Measurements from ENCODE around the gene SMIM15. TPM values are rescaled to one million over a fixed set of nuclear protein-coding genes. Genes with fewer than 3 reads are reported as not detected.

SMIM15 gene
- total and polyA plus RNA-seq, 2 of the 4 experiments (the other 2 are of a cell fraction), result 49.7 to 94.3 TPM

- Histone ChIP-seq H4K20me1 (ENCODE audit: insufficient read depth, low read length) (no peaks in the 10 kb centered on the region; the same call in 1 of the 2 replicates), H2BK120ac (ENCODE audit: low read depth, low read length) (no peak overlapping the region), H2AK9ac (replicated peaks; ENCODE audit: low read depth, low read length, poor library complexity) (no peak overlapping the region), H3K4ac (ENCODE audit: low read depth, low read length) (no peak overlapping the region), H3K9me1 (ENCODE audit: insufficient read depth, low read length) (peaks cover 4% of the 10 kb centered on the region; the same call in 1 of the 2 replicates), H2BK5ac (ENCODE audit: low read depth, low read length, poor library complexity, severe bottlenecking) (no peak overlapping the region), H3K27me3 (ENCODE audit: control insufficient read depth, insufficient read depth, low read length) (no peaks in the 10 kb centered on the region), H2AK5ac (ENCODE audit: low read depth, low read length) (no peak overlapping the region), H3K14ac (replicated peaks; ENCODE audit: low read depth, low read length) (no peak overlapping the region), H3K9me3 (ENCODE audit: control insufficient read depth, insufficient read depth, low read length) (no peaks in the 10 kb centered on the region), H2BK20ac (ENCODE audit: low read depth, low read length) (no peak overlapping the region), H4K91ac (ENCODE audit: insufficient read depth, low read depth, low read length) (no peak overlapping the region), H3K18ac (ENCODE audit: low read depth, low read length) (no peak overlapping the region), H3K23ac (ENCODE audit: low read depth, low read length) (no peak overlapping the region), H3K27ac (ENCODE audit: insufficient read depth, low read length) (no peak overlapping the region), H3K36me3 (ENCODE audit: control insufficient read depth, insufficient read depth, low read length) (peaks cover 12% of the 10 kb centered on the region), H4K5ac (ENCODE audit: low read depth, low read length) (no peak overlapping the region), H3K56ac (ENCODE audit: extremely low read depth, insufficient read depth, low read length) (no peak overlapping the region), H3K4me1 (ENCODE audit: control insufficient read depth, insufficient read depth, low read length) (peaks cover 5% of the 10 kb centered on the region), H2BK15ac (ENCODE audit: low read depth, low read length) (no peak overlapping the region), H2AFZ (replicated peaks; ENCODE audit: low read length, poor library complexity) (no peak overlapping the region), H3K9ac (ENCODE audit: low read depth, low read length) (no peak overlapping the region), H4K8ac (ENCODE audit: low read depth in 2 of 2, low read length in 2 of 2) (no peak overlapping the region), H3K79me1 (ENCODE audit: low read depth in 1 of 2, low read length in 2 of 2) (peaks cover 22 to 50% of the 10 kb centered on the region in 2 experiments), H3K4me2 (ENCODE audit: low read depth, low read length) (no peak overlapping the region), H3K4me3 (ENCODE audit: insufficient read depth, low read depth, low read length) (no peak overlapping the region)
- ChIA-PET POLR2A (ENCODE audit: unreplicated experiment) (no interaction called here), CTCF (no interaction called here)
- BruUV-seq (replicated peaks), result no TSS peak
- no peak for ATAC-seq (ENCODE audit: low read depth)
- dilution Hi-C loops (cut with HindIII; ENCODE audit: low sequenced_read_pairs, unreplicated experiment) (no loop called here), in situ Hi-C loops (cut with MboI; ENCODE audit: low sequenced_read_pairs) (loop anchor here (5.0 to 25.0 kb wide), 2 partner anchors 167 to 473 kb away; no protein-coding TSS in a partner anchor), intact Hi-C loops (cut with micrococcal nuclease) (loop anchor here (5.0 to 10.0 kb wide), 5 partner anchors 103 to 654 kb away; no protein-coding TSS in a partner anchor)
- TF ChIP-seq RAD21 (IDR thresholded peaks at IDR 0.05; ENCODE audit: low read length) (no peak), BHLHE40 (IDR thresholded peaks at IDR 0.05; ENCODE audit: low read depth, low read length) (no peak)
- WGBS, 2 experiments (ENCODE audit: extremely low coverage in 2 of 2, insufficient read length in 1 of 2), result 94% methylated on average over 3 of the region's 3 CpGs; no CpG with 5 or more reads in 1 of the 2 experiments
- DNase-seq, result no peak
These were observed 1.8 kb downstream of the SMIM15 start for GRCh38 chr5:61160497-61160896.
